ENCODE results near the gene WFDC10A.

The WFDC10A gene

DNA sequence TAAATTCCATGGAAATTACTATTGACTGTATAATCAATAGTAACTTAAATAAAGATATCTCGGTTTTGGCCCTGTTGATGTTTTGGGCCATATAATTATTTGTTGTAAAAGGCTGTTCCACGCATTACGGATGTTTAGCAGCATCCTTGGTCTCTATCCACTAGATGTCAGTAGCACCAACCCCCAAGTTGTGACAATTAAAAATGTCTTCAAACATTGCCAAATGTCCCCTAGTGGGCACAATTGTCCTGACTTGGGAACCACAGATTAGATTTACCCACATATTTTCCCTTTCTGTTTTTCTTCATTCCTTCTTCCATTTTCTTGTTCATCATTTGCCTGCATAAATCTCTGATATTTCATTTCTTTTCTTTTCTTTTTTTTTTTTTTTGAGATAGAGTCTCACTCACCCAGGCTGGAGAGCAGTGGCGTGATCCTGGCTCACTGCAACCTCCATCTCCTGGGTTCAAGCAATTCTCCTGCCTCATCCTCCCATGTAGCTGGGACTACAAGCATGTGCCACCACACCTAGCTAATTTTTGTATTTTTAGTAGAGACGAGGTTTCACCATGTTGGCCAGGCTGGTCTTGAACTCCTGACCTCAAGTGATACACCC is 36.9 kb upstream of the WFDC10A start:
- Histone ChIP-seq H3K4me3 (replicated peaks; ENCODE audit: low read depth, low read length) (no peak overlapping the region), H3K36me3 (ENCODE audit: control insufficient read depth, insufficient read depth, low read length) (no peaks in the 10 kb centered on the region), H3K27me3 (replicated peaks; ENCODE audit: control insufficient read depth, insufficient read depth, low read length) (no peaks in the 10 kb centered on the region; the same call in 1 of the 2 replicates)
- TF ChIP-seq, protein P1, sequence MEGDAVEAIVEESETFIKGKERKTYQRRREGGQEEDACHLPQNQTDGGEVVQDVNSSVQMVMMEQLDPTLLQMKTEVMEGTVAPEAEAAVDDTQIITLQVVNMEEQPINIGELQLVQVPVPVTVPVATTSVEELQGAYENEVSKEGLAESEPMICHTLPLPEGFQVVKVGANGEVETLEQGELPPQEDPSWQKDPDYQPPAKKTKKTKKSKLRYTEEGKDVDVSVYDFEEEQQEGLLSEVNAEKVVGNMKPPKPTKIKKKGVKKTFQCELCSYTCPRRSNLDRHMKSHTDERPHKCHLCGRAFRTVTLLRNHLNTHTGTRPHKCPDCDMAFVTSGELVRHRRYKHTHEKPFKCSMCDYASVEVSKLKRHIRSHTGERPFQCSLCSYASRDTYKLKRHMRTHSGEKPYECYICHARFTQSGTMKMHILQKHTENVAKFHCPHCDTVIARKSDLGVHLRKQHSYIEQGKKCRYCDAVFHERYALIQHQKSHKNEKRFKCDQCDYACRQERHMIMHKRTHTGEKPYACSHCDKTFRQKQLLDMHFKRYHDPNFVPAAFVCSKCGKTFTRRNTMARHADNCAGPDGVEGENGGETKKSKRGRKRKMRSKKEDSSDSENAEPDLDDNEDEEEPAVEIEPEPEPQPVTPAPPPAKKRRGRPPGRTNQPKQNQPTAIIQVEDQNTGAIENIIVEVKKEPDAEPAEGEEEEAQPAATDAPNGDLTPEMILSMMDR (IDR thresholded peaks at IDR 0.05; ENCODE audit: insufficient read depth, low read length, poor library complexity, severe bottlenecking) = peak; percentile 85
- DNase-seq (ENCODE audit: extremely low read depth, insufficient read length) = no peak

DNA sequence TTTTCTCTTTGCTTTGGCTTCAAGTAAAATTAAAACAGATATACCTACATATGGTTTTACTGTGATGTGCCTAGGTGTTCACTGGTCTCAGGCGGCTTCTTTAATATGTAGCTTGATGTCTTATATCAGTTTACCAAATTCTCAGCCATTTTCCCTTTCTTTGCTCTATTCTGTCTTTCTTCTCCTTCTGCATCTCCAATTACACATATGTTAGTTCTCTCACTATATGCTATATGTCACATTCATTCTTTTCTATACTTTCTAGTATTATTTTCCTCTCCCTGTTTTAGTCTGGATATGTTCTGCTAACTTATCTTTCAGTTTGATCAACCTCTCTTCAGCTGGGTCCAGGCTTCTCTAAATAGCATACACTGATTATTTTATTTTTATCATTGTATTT is 36.0 kb upstream of the WFDC10A start:
- no peaks in the 10 kb centered on the region; the same call in 1 of the 2 replicates for H3K27me3 ChIP-seq (replicated peaks; ENCODE audit: control insufficient read depth, insufficient read depth, low read length)
- DNase-seq (ENCODE audit: extremely low read depth, insufficient read length) = no peak
- H3K36me3 ChIP-seq (ENCODE audit: control insufficient read depth, insufficient read depth, low read length) = no peaks in the 10 kb centered on the region
- H3K4me3 ChIP-seq (replicated peaks; ENCODE audit: low read depth, low read length) = no peak overlapping the region
- TF ChIP-seq, protein P1 (IDR thresholded peaks at IDR 0.05; ENCODE audit: insufficient read depth, low read length, poor library complexity, severe bottlenecking) = no peak

DNA sequence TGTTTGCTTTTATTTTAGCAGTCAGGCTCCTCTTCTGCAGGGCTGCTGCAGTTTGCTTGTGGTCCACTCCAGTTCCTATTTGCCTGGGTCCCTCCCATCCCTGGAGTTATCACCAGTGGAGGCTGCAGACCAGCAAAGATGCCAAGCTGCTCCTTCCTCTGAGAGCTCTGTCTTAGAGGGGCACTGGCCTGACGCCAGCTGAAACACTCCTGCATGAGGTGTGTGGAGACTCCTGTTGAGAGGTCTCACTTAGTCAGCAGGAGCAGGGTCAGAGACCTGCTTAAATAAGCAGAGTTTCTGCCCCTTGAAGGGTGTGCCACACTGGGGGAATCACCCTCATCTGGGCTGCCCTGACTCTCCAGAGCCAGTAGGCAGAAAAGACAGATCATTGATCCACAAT is 34.3 kb upstream of the WFDC10A start:
- H3K4me3 ChIP-seq (replicated peaks; ENCODE audit: low read depth, low read length) = no peak overlapping the region
- no peak for DNase-seq (ENCODE audit: extremely low read depth, insufficient read length)
- no peaks in the 10 kb centered on the region for H3K36me3 ChIP-seq (ENCODE audit: control insufficient read depth, insufficient read depth, low read length)
- TF ChIP-seq, protein P1 (IDR thresholded peaks at IDR 0.05; ENCODE audit: insufficient read depth, low read length, poor library complexity, severe bottlenecking) = no peak
- no peaks in the 10 kb centered on the region for H3K27me3 ChIP-seq (replicated peaks; ENCODE audit: control insufficient read depth, insufficient read depth, low read length)

DNA sequence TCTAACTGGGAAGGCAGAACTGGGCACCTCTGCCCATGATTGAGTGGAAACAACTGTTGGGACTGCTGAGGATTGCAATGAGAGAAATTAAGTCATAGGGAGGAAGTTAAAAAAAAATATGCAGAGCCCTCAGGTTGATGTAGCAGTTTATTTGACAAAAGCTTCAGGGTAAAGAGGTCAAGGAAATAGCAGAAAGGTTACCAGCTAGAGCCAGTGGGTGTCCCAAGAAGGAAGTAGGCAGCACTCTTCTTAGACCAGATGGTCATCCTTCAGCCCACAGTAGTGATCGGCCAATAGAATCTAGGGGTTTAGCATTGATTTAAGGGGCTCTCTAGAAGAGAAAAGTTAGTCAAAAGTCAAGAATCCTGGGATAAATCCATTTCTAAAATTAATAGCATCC is 21.7 kb upstream of the WFDC10A start:
- no peaks in the 10 kb centered on the region for H3K36me3 ChIP-seq (ENCODE audit: control insufficient read depth, insufficient read depth, low read length)
- TF ChIP-seq, protein P1 (IDR thresholded peaks at IDR 0.05; ENCODE audit: insufficient read depth, low read length, poor library complexity, severe bottlenecking) = no peak
- no peak overlapping the region for H3K4me3 ChIP-seq (replicated peaks; ENCODE audit: low read depth, low read length)
- H3K27me3 ChIP-seq (replicated peaks; ENCODE audit: control insufficient read depth, insufficient read depth, low read length) = no peaks in the 10 kb centered on the region; the same call in 1 of the 2 replicates
- no peak for DNase-seq (ENCODE audit: extremely low read depth, insufficient read length)

DNA sequence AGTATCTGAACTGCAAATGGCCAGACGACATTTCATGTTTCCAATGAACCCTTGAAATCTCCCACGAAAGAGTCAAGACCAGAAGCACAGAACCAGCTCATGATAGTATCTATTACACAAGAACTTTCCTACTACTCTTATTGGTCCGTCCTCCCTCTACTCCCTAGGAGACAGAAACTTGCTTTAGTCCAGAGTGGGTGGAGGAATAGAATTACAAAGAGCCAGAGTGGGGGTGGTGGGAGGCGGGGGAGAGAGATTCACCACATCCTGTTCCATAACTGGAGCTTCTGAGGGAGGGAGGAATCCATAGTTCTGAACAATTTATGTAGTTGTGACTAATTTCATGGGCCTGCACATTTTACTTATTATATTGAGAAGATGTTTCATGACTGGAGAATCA is 18.5 kb upstream of the WFDC10A start:
- Histone ChIP-seq H3K27me3 (replicated peaks; ENCODE audit: control insufficient read depth, insufficient read depth, low read length) (no peaks in the 10 kb centered on the region; the same call in 1 of the 2 replicates), H3K4me3 (replicated peaks; ENCODE audit: low read depth, low read length) (no peak overlapping the region), H3K36me3 (ENCODE audit: control insufficient read depth, insufficient read depth, low read length) (no peaks in the 10 kb centered on the region)
- TF ChIP-seq, protein P1 (IDR thresholded peaks at IDR 0.05; ENCODE audit: insufficient read depth, low read length, poor library complexity, severe bottlenecking) = no peak
- DNase-seq (ENCODE audit: extremely low read depth, insufficient read length) = no peak

DNA sequence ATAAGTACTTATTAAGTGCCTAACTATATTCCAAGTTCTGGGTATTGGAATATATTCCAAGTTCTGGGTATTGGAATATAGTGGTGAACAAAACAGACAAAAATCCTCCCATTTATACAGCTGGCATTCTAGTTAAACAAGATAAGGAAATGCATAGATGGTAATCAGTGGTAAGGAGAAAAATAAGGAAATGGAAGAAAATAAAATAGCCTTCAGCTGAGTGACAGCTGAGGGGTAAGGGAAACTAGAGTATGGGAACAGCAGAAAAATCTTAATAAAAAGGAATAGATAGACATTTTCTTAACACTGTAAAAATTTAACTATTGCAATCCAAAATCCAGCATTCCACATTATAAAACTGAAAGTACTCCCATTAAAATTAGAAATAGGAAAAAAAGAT is 17.2 kb upstream of the WFDC10A start:
- Histone ChIP-seq H3K36me3 (ENCODE audit: control insufficient read depth, insufficient read depth, low read length) (no peaks in the 10 kb centered on the region), H3K4me3 (replicated peaks; ENCODE audit: low read depth, low read length) (no peak overlapping the region), H3K27me3 (replicated peaks; ENCODE audit: control insufficient read depth, insufficient read depth, low read length) (no peaks in the 10 kb centered on the region; the same call in 1 of the 2 replicates)
- DNase-seq (ENCODE audit: extremely low read depth, insufficient read length) = no peak
- TF ChIP-seq, protein P1 (IDR thresholded peaks at IDR 0.05; ENCODE audit: insufficient read depth, low read length, poor library complexity, severe bottlenecking) = no peak

All from GM06990 (cell line).